Stimulated activated naive CD8-positive, alpha-beta T cell treated with anti-CD3 and anti-CD28 coated beads, Interleukin-15, Interleukin-2, amounts not matched to agents 100 ng/mL and 50 ng/mL, for 24 hours (primary cell): Measurements from ENCODE around the gene LOXL1.
"Not testable (repeated sequence)": the region's sequence is repeated elsewhere in the genome, so short reads cannot be mapped to it uniquely, and the experiment has no call there.

Experiments used
- H3K27ac Mint-ChIP-seq: one replicate; pipeline ENCODE4 v1.8.0; 2021; ENCODE audit warnings: mild to moderate bottlenecking, mixed read lengths
- H3K27me3 Mint-ChIP-seq: one replicate; pipeline ENCODE4 v1.8.0; 2021; ENCODE audit warnings: mixed read lengths
- H3K36me3 Mint-ChIP-seq: one replicate; pipeline ENCODE4 v1.8.0; 2021; ENCODE audit warnings: low read depth, mixed read lengths
- H3K4me1 Mint-ChIP-seq: one replicate; pipeline ENCODE4 v1.8.0; 2021; ENCODE audit warnings: low read depth, mixed read lengths
- H3K4me3 Mint-ChIP-seq: one replicate; pipeline ENCODE4 v1.8.0; 2021; ENCODE audit warnings: mild to moderate bottlenecking, mixed read lengths
- H3K9me3 Mint-ChIP-seq: one replicate; pipeline ENCODE4 v1.8.0; 2021; ENCODE audit warnings: mixed read lengths

Gene LOXL1

DNA sequence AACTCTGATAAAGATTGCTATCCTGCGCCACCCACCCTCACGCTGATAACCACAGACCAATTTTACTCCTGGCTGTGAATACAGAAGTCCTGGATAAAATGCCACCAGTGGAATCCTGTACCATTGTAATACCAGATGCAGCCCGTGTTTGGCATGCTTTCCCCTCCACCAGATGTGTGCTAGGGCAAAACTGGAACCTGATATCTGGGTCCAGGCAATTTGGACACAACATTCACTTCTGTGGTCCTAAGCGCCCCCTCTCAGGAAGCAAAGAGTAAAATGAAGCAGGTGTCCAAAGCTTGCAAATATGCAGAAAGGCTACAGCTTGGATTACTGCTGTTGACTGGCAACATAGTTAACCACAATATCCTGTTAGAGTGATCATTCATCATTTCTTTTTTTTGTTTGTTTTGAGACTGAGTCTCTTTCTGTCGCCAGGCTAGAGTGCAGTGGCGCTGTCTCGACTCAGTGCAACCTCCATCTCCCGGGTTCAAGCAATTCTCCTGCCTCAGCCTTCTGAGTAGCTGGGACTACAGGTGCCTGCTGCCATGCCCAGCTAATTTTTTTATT is 32.8 kb downstream of the LOXL1 start:
- Mint-ChIP-seq H3K4me3 (no peak overlapping the region), H3K27me3 (no peaks in the 10 kb centered on the region), H3K9me3 (no peaks in the 10 kb centered on the region), H3K36me3 (no peaks in the 10 kb centered on the region), H3K27ac (no peak overlapping the region), H3K4me1 (peaks cover 26% of the 10 kb centered on the region)

DNA sequence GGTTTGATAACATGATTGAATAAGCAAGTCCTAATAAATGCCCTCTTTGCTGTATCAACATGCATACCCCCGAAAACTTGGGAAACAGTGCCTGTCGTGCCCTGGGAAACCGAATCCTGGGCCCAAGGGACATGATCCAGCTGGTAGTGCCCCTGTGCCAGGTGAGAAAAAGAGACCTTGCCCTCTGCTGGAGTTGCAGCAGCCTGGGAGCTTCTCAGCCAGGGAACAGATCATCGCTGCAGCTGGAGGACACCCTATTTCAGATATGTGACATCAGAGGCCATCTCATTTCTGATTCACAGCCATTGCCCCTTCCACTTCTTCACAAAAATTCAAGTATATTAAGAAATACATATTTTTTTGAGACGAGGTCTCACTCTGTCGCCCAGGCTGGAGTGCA is 33.5 kb downstream of the LOXL1 start:
- Mint-ChIP-seq H3K4me3 (no peak overlapping the region), H3K27ac (peak overlapping the region; percentile 22), H3K27me3 (no peaks in the 10 kb centered on the region), H3K4me1 (peaks cover 29% of the 10 kb centered on the region), H3K9me3 (no peaks in the 10 kb centered on the region), H3K36me3 (no peaks in the 10 kb centered on the region)

DNA sequence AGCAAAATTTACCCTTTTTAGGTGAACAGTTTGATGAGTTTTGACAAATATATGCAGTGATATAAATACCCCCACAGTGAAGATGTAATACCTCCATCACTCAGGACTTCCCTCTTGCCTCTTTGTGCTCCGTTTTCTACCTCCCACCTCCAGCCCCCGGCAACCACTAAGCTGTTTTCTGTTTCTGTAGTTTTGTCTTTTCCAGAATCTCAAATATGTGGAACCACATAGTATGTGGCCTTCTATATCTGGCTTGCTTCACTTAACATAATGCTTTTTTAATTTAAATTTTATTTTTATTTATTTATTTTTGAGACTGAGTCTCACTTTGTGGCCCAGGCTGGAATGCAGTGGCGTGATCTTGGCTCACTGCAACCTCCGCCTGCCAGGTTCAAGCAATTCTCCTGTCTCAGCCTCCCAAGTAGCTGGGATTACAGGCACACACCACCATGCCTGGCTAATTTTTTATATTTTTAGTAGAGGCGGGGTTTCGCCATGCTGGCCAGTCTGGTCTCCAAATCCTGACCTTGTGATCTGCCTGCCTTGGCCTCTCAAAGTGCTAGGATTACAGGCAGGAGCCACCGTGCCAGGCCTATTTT is 34.3 kb downstream of the LOXL1 start:
- H3K4me1 Mint-ChIP-seq, result peaks cover 36% of the 10 kb centered on the region
- H3K9me3 Mint-ChIP-seq, H3K4me3 Mint-ChIP-seq, H3K36me3 Mint-ChIP-seq, H3K27ac Mint-ChIP-seq, H3K27me3 Mint-ChIP-seq: not testable (repeated sequence)

DNA sequence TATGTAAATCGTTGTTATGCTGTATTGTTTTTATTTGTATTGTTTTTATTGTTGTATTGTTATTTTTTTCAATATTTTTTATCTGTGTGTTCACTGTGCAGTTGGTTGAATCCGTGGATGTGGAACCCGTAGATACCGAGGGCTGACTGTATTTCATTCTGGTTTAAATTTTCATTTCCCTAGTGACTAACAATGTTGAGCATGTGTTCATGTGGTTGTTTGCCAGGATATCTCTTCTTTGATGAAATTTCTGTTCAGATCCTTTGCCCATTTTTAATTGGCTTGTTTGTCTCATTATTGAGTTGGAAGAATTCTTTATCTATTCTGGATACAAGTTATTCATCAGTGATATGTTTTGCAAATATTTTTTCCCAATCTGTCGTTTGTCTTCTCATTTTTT is 36.2 kb downstream of the LOXL1 start:
- H3K27me3 Mint-ChIP-seq, result no peaks in the 10 kb centered on the region
- no peaks in the 10 kb centered on the region for H3K9me3 Mint-ChIP-seq
- no peak overlapping the region for H3K27ac Mint-ChIP-seq
- peaks cover 43% of the 10 kb centered on the region for H3K4me1 Mint-ChIP-seq
- H3K36me3 Mint-ChIP-seq, result no peaks in the 10 kb centered on the region
- H3K4me3 Mint-ChIP-seq, result no peak overlapping the region

DNA sequence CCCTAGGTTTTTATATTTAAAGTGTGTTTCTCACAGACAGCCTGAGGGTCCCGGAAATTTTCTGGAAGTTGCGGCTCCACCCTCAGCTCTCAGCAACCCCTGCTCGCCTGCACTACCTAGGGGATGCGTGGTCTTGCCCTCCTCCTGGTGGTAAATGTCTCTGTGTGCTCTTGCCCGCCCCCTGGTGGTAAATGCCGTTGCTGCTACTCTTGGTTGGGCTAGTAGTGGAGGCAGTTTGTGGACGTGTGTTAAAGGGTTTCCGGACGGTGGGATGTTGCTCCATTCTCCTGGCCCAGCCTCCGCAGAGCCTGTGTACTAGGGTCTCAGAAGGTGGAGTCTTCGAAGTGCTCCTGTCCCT is 38.5 kb downstream of the LOXL1 start:
- Mint-ChIP-seq H3K27ac (peak overlapping the region; percentile 79), H3K9me3 (no peaks in the 10 kb centered on the region), H3K36me3 (no peaks in the 10 kb centered on the region), H3K4me3 (peak overlapping the region; percentile 76), H3K27me3 (no peaks in the 10 kb centered on the region), H3K4me1 (peaks cover 30% of the 10 kb centered on the region)

DNA sequence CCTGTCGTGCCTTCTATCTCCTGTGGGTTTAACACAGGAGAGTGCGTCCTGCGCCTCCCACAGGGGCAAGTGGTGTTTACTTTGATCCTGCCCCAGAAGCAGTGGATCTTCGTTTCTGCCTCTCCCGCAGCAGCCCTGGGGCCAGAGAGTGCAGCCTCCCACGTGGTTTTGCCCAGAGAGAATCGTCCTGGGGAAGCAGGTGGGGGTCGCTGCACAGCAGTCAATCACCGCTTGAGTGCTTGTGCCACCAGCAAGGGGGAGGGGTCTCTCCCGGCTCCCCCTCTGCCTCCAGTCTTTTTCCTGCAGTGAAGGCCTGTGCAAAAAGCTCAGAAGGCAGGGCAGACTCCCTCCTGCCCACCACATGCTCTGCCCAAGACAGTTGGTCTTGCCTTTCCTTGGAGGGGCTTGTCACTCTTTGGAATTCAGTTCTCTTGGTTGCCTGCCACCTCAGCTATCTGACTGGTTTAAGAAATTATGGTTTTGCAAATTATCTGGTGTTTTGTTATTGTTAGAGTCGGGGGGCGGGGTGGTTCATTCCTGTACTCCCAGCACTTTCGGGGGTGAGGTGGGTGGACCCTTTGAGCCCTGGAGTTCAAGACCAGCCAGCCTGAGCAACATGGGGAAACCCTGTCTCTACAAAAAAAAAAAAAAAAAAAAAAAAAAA is 39.0 kb downstream of the LOXL1 start:
- Mint-ChIP-seq H3K9me3 (no peaks in the 10 kb centered on the region), H3K36me3 (no peaks in the 10 kb centered on the region), H3K27ac (peak overlapping the region; percentile 79), H3K4me3 (peak overlapping the region; percentile 76), H3K27me3 (no peaks in the 10 kb centered on the region), H3K4me1 (peaks cover 27% of the 10 kb centered on the region)

DNA sequence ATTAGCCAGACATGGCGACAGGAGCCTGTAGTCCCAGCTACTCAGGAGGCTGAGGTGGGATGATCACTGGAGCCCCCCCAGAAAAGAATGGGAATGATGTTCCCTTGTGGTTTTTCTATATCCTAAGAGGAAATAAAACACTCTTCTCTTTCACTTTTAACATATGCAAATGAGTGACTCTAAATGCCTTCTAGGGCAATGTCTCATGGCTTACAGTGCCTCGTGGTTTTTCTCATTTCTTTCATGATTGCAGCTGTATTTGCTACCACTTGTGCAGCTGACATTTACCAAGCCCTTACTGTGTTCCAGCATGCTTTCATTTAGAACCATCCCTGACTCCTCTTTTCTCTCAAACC is 39.5 kb downstream of the LOXL1 start:
- Mint-ChIP-seq H3K27me3 (no peaks in the 10 kb centered on the region), H3K9me3 (no peaks in the 10 kb centered on the region), H3K4me3 (peak overlapping the region; percentile 76), H3K4me1 (peaks cover 24% of the 10 kb centered on the region), H3K36me3 (no peaks in the 10 kb centered on the region), H3K27ac (peak overlapping the region; percentile 79)

DNA sequence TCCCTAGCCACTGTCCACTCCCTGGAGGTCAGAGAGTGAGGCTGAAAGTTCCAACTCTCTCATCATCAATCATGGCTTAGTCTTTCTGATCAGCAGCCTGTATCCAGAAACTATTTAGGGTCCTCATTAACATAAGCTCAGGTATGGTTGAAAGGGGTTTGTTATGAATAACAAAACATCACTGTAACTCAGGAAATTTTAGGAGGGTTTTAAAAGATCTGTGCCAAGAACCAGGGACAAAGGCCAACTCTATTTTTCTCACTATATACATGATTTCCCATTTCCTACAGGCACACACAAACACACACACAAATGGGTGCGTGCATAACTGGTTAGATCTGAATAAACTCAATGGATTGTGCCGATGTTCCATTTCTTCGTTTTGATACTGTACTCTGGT is 42.2 kb downstream of the LOXL1 start:
- Mint-ChIP-seq H3K36me3 (no peaks in the 10 kb centered on the region), H3K27ac (no peak overlapping the region), H3K27me3 (no peaks in the 10 kb centered on the region), H3K4me3 (no peak overlapping the region), H3K4me1 (peaks cover 28% of the 10 kb centered on the region), H3K9me3 (no peaks in the 10 kb centered on the region)

DNA sequence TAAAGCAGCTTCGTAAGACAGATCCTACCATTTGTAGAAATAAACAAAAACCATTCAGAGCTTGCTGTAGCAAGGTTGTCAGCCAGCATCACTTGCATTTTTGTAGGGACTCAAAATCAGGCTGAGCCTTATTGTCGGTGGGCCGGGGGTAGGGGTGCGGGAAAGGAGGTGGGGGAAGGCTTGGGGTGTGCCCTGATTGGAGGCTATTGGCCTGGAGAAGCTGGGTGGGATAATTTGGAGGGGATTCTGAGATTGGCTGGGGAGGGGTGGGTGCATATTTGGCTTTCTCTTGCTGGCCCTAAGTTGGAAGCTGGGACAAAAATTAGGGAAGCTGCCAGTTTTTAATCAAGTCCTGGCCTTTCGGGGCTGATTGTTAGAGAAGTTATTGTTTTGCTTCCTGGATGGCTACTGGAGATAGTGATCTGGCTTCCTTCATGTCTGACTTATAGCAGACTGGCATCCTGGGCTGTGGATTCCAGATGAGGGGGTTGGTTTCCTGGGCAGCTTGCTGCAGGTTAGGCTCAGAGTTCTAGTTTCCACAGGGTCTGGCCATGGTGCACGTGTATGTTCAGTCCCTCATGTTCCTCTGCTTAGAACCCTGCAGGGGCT is 43.0 kb downstream of the LOXL1 start:
- Mint-ChIP-seq H3K4me1 (peaks cover 29% of the 10 kb centered on the region), H3K4me3 (no peak overlapping the region)

DNA sequence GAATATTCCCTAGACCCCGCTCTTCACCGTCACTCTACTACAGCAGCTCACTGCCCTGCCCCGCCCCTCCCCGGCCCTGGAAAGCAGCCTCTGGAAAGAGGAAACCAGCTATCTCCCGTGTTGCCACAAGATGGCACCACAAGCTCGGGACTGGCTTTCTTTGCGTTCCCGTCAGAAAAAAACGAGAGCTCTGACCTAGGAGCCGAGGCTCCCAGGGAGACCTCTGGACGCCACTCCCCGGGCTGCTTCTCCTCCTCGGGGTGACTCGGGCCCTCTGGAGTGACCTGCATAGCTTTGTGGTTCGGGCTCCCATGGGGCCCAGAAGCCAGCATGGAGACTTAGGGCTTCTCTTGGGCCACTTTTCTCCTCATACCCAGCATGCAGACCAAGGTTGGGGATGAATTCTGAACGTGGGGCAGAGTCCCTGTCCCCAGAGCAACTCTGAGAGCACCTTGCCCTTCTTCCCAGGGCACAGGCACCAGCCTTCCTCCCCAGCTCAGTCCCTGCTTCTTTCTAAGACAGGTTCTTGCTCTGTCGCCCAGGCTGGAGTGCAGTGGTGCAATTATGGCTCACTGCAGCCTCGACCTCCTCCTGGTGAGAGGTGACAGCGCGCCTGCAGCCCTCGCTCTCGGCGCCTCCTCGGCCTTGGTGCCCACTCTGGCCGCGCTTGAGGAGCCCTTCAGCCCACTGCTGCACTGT is 46.9 kb downstream of the LOXL1 start:
- peaks cover 22% of the 10 kb centered on the region for H3K27me3 Mint-ChIP-seq
- peaks cover 29% of the 10 kb centered on the region for H3K4me1 Mint-ChIP-seq
- peaks cover 5% of the 10 kb centered on the region for H3K36me3 Mint-ChIP-seq
- no peaks in the 10 kb centered on the region for H3K9me3 Mint-ChIP-seq
- H3K27ac Mint-ChIP-seq, result no peak overlapping the region
- H3K4me3 Mint-ChIP-seq, result no peak overlapping the region

More for the DNA sequence above, 43.0 kb downstream of the LOXL1 start:
- H3K27ac Mint-ChIP-seq, result no peak overlapping the region
- no peaks in the 10 kb centered on the region for H3K9me3 Mint-ChIP-seq
- no peaks in the 10 kb centered on the region for H3K36me3 Mint-ChIP-seq
- H3K27me3 Mint-ChIP-seq, result peaks cover 2% of the 10 kb centered on the region

DNA sequence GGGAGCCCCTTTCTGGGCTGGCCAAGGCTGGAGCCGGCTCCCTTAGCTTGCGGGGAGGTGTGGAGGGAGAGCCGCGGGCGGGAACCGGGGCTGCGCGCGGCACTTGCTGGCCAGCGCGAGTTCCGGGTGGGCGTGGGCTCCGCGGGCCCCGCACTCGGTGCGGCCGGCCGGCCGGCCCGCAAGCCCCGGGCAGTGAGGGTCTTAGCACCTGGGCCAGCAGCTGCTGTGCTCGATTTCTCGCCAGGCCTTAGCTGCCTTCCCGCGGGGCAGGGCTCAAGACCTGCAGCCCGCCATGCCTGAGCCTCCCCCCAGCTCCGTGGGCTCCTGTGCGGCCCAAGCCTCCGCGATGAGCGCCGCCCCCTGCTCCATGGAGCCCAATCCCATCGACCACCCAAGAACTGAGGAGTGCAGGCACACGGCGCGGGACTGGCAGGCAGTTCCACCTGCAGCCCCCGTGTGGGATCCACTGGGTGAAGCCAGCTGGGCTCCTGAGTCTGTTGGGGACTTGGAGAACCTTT is 47.5 kb downstream of the LOXL1 start:
- H3K4me3 Mint-ChIP-seq, H3K36me3 Mint-ChIP-seq, H3K9me3 Mint-ChIP-seq, H3K27ac Mint-ChIP-seq: not testable (repeated sequence)
- H3K27me3 Mint-ChIP-seq, result peaks cover 22% of the 10 kb centered on the region
- H3K4me1 Mint-ChIP-seq, result peaks cover 29% of the 10 kb centered on the region

DNA sequence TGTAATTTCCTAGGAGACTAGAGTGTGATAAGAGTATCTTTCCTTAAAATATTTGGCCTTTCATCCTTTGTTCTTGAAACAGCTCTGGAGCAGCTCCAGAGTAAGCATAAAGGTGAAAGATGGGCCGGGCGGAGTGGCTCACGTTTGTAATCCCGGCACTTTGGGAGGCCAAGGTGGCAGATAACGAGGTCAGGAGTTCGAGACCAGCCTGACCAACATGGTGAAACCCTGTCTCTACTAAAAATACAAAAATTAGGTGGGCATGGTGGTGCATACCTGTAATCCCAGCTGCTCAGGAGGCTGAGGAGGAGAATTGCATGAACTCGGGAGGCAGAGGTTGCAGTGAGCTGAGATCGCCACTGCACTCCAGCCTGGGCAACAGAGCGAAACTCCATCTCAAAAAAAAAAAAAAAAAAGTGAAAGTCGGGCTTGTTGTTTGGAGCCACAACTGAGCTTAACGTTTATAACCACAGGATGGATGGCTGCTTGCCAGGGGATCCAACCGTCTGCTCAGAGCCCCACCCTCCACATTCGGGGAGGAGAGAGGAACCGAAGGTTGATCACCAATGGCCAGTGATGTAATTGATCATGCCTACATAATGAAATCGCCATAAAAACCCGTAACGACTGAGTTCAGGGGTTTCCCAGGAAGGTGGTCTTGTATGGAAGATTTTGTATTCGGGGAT is 49.3 kb downstream of the LOXL1 start:
- Mint-ChIP-seq H3K27me3 (peaks cover 22% of the 10 kb centered on the region), H3K4me1 (peaks cover 36% of the 10 kb centered on the region), H3K4me3 (peak overlapping the region; percentile 30)
- H3K27ac Mint-ChIP-seq, H3K36me3 Mint-ChIP-seq, H3K9me3 Mint-ChIP-seq: not testable (repeated sequence)

DNA sequence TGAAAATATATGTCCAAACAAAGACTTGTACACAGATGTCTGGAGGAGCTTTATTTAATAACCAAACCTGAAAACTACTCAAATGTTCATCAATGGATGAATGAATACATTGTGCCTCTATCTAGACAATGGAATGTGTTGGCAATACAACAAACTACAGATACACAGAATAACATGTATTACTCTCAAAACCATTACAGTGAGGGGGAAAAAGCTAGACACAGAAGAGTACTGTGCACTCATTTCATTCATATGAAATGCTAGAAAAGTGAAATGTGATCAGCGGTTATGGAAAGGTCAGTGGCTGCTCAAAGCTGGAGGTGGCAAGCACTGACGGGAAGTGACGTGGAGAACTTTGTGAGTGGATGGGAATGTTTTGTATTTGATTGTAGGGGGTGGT is 52.6 kb downstream of the LOXL1 start:
- H3K27ac Mint-ChIP-seq, result no peak overlapping the region
- H3K9me3 Mint-ChIP-seq, result no peaks in the 10 kb centered on the region
- peaks cover 60% of the 10 kb centered on the region for H3K4me1 Mint-ChIP-seq
- peaks cover 22% of the 10 kb centered on the region for H3K27me3 Mint-ChIP-seq
- peaks cover 5% of the 10 kb centered on the region for H3K36me3 Mint-ChIP-seq
- no peak overlapping the region for H3K4me3 Mint-ChIP-seq

DNA sequence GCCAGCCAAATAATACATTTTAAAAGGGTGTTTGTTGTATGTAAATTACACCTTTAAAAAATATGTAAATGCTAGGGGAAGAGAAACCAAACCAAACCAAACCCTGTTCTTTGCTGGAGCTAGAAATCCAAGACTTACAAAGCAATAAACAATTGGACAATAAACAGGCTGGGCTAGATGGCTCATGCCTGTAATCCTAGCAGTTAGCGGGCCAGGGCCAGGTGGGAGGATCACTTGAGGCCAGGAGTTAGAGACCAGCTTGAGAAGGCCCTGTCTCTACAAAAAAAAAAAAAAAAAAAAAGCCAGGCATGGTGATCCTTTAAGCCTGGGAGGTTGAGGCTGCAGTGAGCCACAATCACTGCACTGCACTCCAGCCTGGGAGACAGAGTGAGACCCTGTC is 53.4 kb downstream of the LOXL1 start:
- Mint-ChIP-seq H3K4me1 (peaks cover 62% of the 10 kb centered on the region), H3K27me3 (peaks cover 17% of the 10 kb centered on the region), H3K4me3 (no peak overlapping the region), H3K9me3 (no peaks in the 10 kb centered on the region), H3K27ac (no peak overlapping the region), H3K36me3 (peaks cover 5% of the 10 kb centered on the region)
